Liver (tissue), 9 donors: Measurements from ENCODE around the gene NSD1. TPM values are rescaled to one million over a fixed set of nuclear protein-coding genes. Genes with fewer than 3 reads are reported as not detected.

Experiments
- DNase-seq: peaks from one replicate; pipeline ENCODE4 v3.0.0-alpha.2; 2017; ENCODE audit warnings: low spot score
- H3K27ac ChIP-seq, 2 donors: one replicate each; pipeline ENCODE4 v1.7.0; 2013; ENCODE audit warnings: inconsistent platforms in 2 of 2, low read length in 2 of 2, control low read depth in 1 of 2, low read depth in 1 of 2, mild to moderate bottlenecking in 1 of 2
- H3K27me3 ChIP-seq, 4 donors: one replicate each; pipeline versions ENCODE4 v1.6.1 to v1.7.0; 2013; ENCODE audit warnings: low read length in 3 of 4, inconsistent platforms in 1 of 4, mild to moderate bottlenecking in 1 of 4, moderate library complexity in 1 of 4; ENCODE audit not compliant: control insufficient read depth in 4 of 4, insufficient read depth in 4 of 4
- H3K36me3 ChIP-seq, 4 donors: one replicate each; pipeline versions ENCODE4 v1.6.1 to v1.7.0; 2013; ENCODE audit warnings: low read length in 3 of 4, mild to moderate bottlenecking in 3 of 4, low read depth in 1 of 4, moderate library complexity in 1 of 4; ENCODE audit not compliant: control insufficient read depth in 4 of 4, insufficient read depth in 3 of 4
- H3K4me1 ChIP-seq, 4 donors: one replicate each; pipeline versions ENCODE4 v1.6.1 to v1.7.0; 2013; ENCODE audit warnings: low read length in 3 of 4, mild to moderate bottlenecking in 3 of 4, moderate library complexity in 1 of 4; ENCODE audit not compliant: control insufficient read depth in 4 of 4, insufficient read depth in 4 of 4
- H3K4me3 ChIP-seq, 3 donors: one replicate each; pipeline versions ENCODE4 v1.6.1 to v1.7.0; 2013; ENCODE audit warnings: low read length in 3 of 3, control low read depth in 1 of 3, low read depth in 1 of 3, mild to moderate bottlenecking in 1 of 3
- H3K9ac ChIP-seq, 2 donors: one replicate each; pipeline ENCODE4 v1.7.0; 2013; ENCODE audit warnings: low read length in 2 of 2, mild to moderate bottlenecking in 2 of 2, moderate library complexity in 2 of 2, control low read depth in 1 of 2, low read depth in 1 of 2
- H3K9me3 ChIP-seq, 4 donors: one replicate each; pipeline versions ENCODE4 v1.6.1 to v1.7.0; 2013; ENCODE audit warnings: low read length in 3 of 4; ENCODE audit not compliant: control insufficient read depth in 4 of 4
- EGR1 ChIP-seq, 2 donors: IDR thresholded peaks; 2 replicates each; pipeline ENCODE4 v1.6.1; 2016 to 2018; ENCODE audit warnings: antibody characterized with exemption in 2 of 2, low read depth in 2 of 2
- FOXA1 ChIP-seq: IDR thresholded peaks from 2 replicates; pipeline ENCODE4 v1.6.1; 2016; ENCODE audit warnings: antibody characterized with exemption
- FOXA2 ChIP-seq: IDR thresholded peaks from 2 replicates; pipeline ENCODE4 v1.6.1; 2016; ENCODE audit warnings: antibody characterized with exemption
- GABPA ChIP-seq, 2 donors: IDR thresholded peaks in 1 of 2; conservative IDR thresholded peaks in 1 of 2; 2 replicates each; pipeline ENCODE4 v1.6.1; 2016; ENCODE audit warnings: antibody characterized with exemption in 2 of 2, mild to moderate bottlenecking in 1 of 2, moderate library complexity in 1 of 2
- HNF4A ChIP-seq, 2 donors: conservative IDR thresholded peaks; 2 replicates each; pipeline ENCODE4 v1.6.1; 2016; ENCODE audit warnings: antibody characterized with exemption in 2 of 2, mild to moderate bottlenecking in 2 of 2
- HNF4G ChIP-seq: IDR thresholded peaks from 2 replicates; pipeline ENCODE4 v1.6.1; 2016; ENCODE audit warnings: antibody characterized with exemption
- JUND ChIP-seq, 2 donors: IDR thresholded peaks; 2 replicates each; pipeline ENCODE4 v1.6.1; 2016; ENCODE audit warnings: antibody characterized with exemption in 2 of 2
- NR2F2 ChIP-seq: IDR thresholded peaks from 2 replicates; pipeline ENCODE4 v1.6.1; 2016; ENCODE audit warnings: antibody characterized with exemption
- RAD21 ChIP-seq, 2 donors: IDR thresholded peaks; 2 replicates each; pipeline ENCODE4 v1.6.1; 2016; ENCODE audit warnings: antibody characterized with exemption in 2 of 2, mild to moderate bottlenecking in 2 of 2
- RXRA ChIP-seq, 2 donors: IDR thresholded peaks; 2 replicates each; pipeline ENCODE4 v1.6.1; 2017 to 2018; ENCODE audit warnings: antibody characterized with exemption in 2 of 2, mild to moderate bottlenecking in 1 of 2
- SP1 ChIP-seq: IDR thresholded peaks from 2 replicates; pipeline ENCODE4 v1.6.1; 2018; ENCODE audit warnings: antibody characterized with exemption, mild to moderate bottlenecking
- TAF1 ChIP-seq: conservative IDR thresholded peaks from 2 replicates; pipeline ENCODE4 v1.6.1; 2016; ENCODE audit warnings: antibody characterized with exemption, mild to moderate bottlenecking
- YY1 ChIP-seq: IDR thresholded peaks from 2 replicates; pipeline ENCODE4 v1.6.1; 2016; ENCODE audit warnings: antibody characterized with exemption, mild to moderate bottlenecking
- WGBS: extraction: QIAGEN DNeasy Blood & Tissue Kit; methylation state at CpG from one replicate; pipeline ENCODE4 v1.1.7; 2013; 5-methylcytosine and 5-hydroxymethylcytosine counted together
- polyA plus RNA-seq, 2 donors: library from polyadenylated mRNA; stranded (reverse) in 1 of 2; unstranded in 1 of 2; fragments of 200-250 nt in 1 of 2; fragments of >200 nt in 1 of 2; fragmentation: Nextera tagmentation in 1 of 2; extraction: Ambion mirVana in 1 of 2; gene quantifications; one replicate each; pipeline versions ENCODE4 v1.2.1 to v1.2.3, GENCODE V29; 2013 to 2015
- total RNA-seq, 2 donors: library from RNA; depleted of rRNA; stranded (reverse); fragments of >200 nt; gene quantifications; one replicate each; pipeline ENCODE4 v1.2.3, GENCODE V29; 2014
- TF ChIP-seq, protein P1 (sequence below): fragments of 150-350 bp; IDR thresholded peaks from 2 replicates; pipeline ENCODE4 v1.5.1; 2017; ENCODE audit warnings: improper control_type of control experiment, low read depth, low read length; ENCODE audit not compliant: missing input control
- TF ChIP-seq, protein P2 (sequence below): IDR thresholded peaks from 2 replicates; pipeline ENCODE4 v1.6.1; 2016; ENCODE audit warnings: antibody characterized with exemption
- TF ChIP-seq, protein P3 (sequence below): IDR thresholded peaks from 2 replicates; pipeline ENCODE4 v1.6.1; 2016; ENCODE audit warnings: antibody characterized with exemption
- TF ChIP-seq, protein P4 (sequence below): IDR thresholded peaks from 2 replicates; pipeline ENCODE4 v1.6.1; 2016; ENCODE audit warnings: antibody characterized with exemption, mild to moderate bottlenecking
- TF ChIP-seq, protein P5 (sequence below): IDR thresholded peaks from 2 replicates; pipeline ENCODE4 v1.6.1; 2016; ENCODE audit warnings: antibody characterized with exemption
- donor health status: healthy.
- donor health status: healthy.
- donor health status: healthy.
- donor health status: healthy.
- donor health status: healthy.

NSD1 gene
- total and polyA plus RNA-seq, 4 donors: 5.3 to 34.1 (median 19.3) TPM

DNA sequence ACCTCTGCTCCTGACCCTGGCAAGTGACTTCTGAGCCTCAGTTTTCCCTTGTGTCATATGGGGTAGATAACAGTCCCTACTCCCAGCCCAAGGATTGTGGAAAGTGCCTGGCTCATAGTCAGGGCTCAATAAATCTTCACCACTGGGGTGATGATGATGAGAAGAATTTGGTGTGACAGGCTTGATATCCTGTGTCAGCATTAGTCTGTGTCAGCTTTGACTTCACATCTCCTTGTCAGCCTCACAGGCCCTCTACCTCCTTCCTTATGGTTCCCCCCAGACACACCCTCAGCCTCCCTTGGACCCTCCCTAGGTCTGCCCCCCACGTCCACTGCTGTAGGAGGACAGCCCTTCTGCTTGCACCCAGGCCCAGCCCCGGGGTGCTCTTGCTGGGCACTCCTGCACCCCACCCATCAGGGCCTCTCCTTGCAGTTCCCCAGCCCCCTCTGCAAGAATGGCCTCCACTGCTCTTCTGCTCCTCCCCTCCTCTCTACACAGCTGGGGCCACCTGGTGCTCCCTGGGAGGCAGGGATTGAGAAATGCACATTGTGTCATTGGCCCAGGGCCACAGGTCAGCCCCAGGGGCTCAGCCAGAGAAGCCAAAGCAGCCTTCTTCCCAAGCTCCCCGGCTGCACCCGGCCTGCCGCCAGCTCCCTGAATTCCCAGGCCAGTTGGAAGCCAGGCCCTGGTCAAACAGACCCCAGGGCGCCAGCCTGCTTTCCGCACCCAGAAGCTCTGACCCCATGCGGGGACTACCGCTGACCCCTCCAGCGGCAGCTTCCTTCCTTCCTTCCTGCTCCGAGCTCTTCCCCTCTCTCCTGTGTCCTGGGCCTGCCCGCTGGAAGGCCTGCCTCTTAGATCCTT is 39.1 kb upstream of the NSD1 start:
- Histone ChIP-seq H3K36me3 (peaks cover 3 to 17% (median 8%) of the 10 kb centered on the region in 4 donors), H3K4me1 (peaks cover 14 to 64% (median 48%) of the 10 kb centered on the region in 4 donors), H3K27ac (peak overlapping the region; percentile 3 to 42), H3K4me3 (no peak overlapping the region), H3K9me3 (no peaks in the 10 kb centered on the region), H3K9ac (no peak overlapping the region), H3K27me3 (no peaks in the 10 kb centered on the region)
- TF ChIP-seq GABPA (IDR thresholded peaks at IDR 0.05 in 1 of 2, conservative IDR thresholded peaks at IDR 0.05 in 1 of 2) (no peak), FOXA2 (peak; percentile 6), HNF4G (peak; percentile 18), FOXA1 (peak; percentile 40), RAD21 (IDR thresholded peaks at IDR 0.05) (peak in 1 of 2 donors; percentile 59), EGR1 (IDR thresholded peaks at IDR 0.05; ENCODE audit: low read depth in 2 of 2) (peak; percentile 17 to 71), HNF4A (conservative IDR thresholded peaks at IDR 0.05) (peak; percentile 67 to 76), TAF1 (no peak), NR2F2 (peak; percentile 99), YY1 (peak; percentile 70), JUND (IDR thresholded peaks at IDR 0.05) (peak in 1 of 2 donors; percentile 32), RXRA (IDR thresholded peaks at IDR 0.05) (peak; percentile 81 to 87), SP1 (peak; percentile 74)
- TF ChIP-seq, protein P1, sequence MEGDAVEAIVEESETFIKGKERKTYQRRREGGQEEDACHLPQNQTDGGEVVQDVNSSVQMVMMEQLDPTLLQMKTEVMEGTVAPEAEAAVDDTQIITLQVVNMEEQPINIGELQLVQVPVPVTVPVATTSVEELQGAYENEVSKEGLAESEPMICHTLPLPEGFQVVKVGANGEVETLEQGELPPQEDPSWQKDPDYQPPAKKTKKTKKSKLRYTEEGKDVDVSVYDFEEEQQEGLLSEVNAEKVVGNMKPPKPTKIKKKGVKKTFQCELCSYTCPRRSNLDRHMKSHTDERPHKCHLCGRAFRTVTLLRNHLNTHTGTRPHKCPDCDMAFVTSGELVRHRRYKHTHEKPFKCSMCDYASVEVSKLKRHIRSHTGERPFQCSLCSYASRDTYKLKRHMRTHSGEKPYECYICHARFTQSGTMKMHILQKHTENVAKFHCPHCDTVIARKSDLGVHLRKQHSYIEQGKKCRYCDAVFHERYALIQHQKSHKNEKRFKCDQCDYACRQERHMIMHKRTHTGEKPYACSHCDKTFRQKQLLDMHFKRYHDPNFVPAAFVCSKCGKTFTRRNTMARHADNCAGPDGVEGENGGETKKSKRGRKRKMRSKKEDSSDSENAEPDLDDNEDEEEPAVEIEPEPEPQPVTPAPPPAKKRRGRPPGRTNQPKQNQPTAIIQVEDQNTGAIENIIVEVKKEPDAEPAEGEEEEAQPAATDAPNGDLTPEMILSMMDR: no peak
- TF ChIP-seq, protein P2, sequence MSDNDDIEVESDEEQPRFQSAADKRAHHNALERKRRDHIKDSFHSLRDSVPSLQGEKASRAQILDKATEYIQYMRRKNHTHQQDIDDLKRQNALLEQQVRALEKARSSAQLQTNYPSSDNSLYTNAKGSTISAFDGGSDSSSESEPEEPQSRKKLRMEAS: no peak
- TF ChIP-seq, protein P3, sequence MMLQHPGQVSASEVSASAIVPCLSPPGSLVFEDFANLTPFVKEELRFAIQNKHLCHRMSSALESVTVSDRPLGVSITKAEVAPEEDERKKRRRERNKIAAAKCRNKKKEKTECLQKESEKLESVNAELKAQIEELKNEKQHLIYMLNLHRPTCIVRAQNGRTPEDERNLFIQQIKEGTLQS: no peak
- TF ChIP-seq, protein P4, sequence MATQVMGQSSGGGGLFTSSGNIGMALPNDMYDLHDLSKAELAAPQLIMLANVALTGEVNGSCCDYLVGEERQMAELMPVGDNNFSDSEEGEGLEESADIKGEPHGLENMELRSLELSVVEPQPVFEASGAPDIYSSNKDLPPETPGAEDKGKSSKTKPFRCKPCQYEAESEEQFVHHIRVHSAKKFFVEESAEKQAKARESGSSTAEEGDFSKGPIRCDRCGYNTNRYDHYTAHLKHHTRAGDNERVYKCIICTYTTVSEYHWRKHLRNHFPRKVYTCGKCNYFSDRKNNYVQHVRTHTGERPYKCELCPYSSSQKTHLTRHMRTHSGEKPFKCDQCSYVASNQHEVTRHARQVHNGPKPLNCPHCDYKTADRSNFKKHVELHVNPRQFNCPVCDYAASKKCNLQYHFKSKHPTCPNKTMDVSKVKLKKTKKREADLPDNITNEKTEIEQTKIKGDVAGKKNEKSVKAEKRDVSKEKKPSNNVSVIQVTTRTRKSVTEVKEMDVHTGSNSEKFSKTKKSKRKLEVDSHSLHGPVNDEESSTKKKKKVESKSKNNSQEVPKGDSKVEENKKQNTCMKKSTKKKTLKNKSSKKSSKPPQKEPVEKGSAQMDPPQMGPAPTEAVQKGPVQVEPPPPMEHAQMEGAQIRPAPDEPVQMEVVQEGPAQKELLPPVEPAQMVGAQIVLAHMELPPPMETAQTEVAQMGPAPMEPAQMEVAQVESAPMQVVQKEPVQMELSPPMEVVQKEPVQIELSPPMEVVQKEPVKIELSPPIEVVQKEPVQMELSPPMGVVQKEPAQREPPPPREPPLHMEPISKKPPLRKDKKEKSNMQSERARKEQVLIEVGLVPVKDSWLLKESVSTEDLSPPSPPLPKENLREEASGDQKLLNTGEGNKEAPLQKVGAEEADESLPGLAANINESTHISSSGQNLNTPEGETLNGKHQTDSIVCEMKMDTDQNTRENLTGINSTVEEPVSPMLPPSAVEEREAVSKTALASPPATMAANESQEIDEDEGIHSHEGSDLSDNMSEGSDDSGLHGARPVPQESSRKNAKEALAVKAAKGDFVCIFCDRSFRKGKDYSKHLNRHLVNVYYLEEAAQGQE: peak; percentile 48
- TF ChIP-seq, protein P5, sequence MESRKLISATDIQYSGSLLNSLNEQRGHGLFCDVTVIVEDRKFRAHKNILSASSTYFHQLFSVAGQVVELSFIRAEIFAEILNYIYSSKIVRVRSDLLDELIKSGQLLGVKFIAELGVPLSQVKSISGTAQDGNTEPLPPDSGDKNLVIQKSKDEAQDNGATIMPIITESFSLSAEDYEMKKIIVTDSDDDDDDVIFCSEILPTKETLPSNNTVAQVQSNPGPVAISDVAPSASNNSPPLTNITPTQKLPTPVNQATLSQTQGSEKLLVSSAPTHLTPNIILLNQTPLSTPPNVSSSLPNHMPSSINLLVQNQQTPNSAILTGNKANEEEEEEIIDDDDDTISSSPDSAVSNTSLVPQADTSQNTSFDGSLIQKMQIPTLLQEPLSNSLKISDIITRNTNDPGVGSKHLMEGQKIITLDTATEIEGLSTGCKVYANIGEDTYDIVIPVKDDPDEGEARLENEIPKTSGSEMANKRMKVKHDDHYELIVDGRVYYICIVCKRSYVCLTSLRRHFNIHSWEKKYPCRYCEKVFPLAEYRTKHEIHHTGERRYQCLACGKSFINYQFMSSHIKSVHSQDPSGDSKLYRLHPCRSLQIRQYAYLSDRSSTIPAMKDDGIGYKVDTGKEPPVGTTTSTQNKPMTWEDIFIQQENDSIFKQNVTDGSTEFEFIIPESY: no peak
- peak; percentile 71 for DNase-seq
- WGBS: 26% methylated on average over 12 of the region's 12 CpGs
